Stomach (tissue), 9 donors: ENCODE results near the gene UPF2. TPM values are rescaled to one million over a fixed set of nuclear protein-coding genes. Genes with fewer than 3 reads are reported as not detected.
A peak's percentile ranks its signal among the peaks of the same experiment; 100 is the strongest.

Experiments used
- DNase-seq, 2 donors: peaks; one replicate each; pipeline versions ENCODE4 v3.0.0 to v3.0.0-alpha.2; 2013 to 2019
- H3K27ac ChIP-seq, 5 donors: fragments of 200-600 bp in 4 of 5; sonication (generic) in 4 of 5; one replicate each; pipeline ENCODE4 v1.5.1; 2013 to 2019; ENCODE audit warnings: mild to moderate bottlenecking in 1 of 5, moderate library complexity in 1 of 5
- H3K27me3 ChIP-seq, 3 donors: fragments of 200-600 bp; sonication (generic); one replicate each; pipeline ENCODE4 v1.5.1; 2017 to 2019; ENCODE audit warnings: mixed run types in 1 of 3
- H3K36me3 ChIP-seq, 4 donors: fragments of 200-600 bp; sonication (generic); 1 replicate in 3 of 4; 2 replicates in 1 of 4; pipeline ENCODE4 v1.5.1; 2016 to 2019
- H3K4me1 ChIP-seq, 4 donors: fragments of 200-600 bp; sonication (generic); one replicate each; pipeline ENCODE4 v1.5.1; 2016 to 2019
- H3K4me3 ChIP-seq, 4 donors: fragments of 200-600 bp; sonication (generic) in 3 of 4; one replicate each; pipeline ENCODE4 v1.5.1; 2016 to 2019; ENCODE audit warnings: mild to moderate bottlenecking in 1 of 4
- H3K9me3 ChIP-seq, 4 donors: fragments of 200-600 bp; sonication (generic); one replicate each; pipeline ENCODE4 v1.5.1; 2016 to 2019
- CTCF ChIP-seq, 7 experiments: fragments of 450-650 bp in 4 of 7; fragments of 200-600 bp in 3 of 7; sonication (generic) in 3 of 7; IDR thresholded peaks; one replicate each; pipeline ENCODE4 v1.5.1; 2016 to 2019; ENCODE audit warnings: antibody characterized with exemption in 7 of 7, control low read depth in 2 of 7, mild to moderate bottlenecking in 1 of 7
- EP300 ChIP-seq: sonication (generic); formaldehyde crosslinking; IDR thresholded peaks from one replicate; pipeline ENCODE4 v1.6.1; 2017; ENCODE audit warnings: antibody characterized with exemption
- POLR2A ChIP-seq, 4 donors: fragments of 450-650 bp; IDR thresholded peaks; one replicate each; pipeline ENCODE4 v1.6.1; 2016; ENCODE audit warnings: antibody characterized with exemption in 4 of 4, control low read depth in 2 of 4, mild to moderate bottlenecking in 1 of 4, moderate library complexity in 1 of 4
- POLR2AphosphoS5 ChIP-seq, 3 donors: sonication (generic); formaldehyde crosslinking; IDR thresholded peaks; one replicate each; pipeline ENCODE4 v1.6.1; 2016; ENCODE audit warnings: antibody characterized with exemption in 3 of 3
- WGBS, 5 donors: extraction: QIAGEN DNeasy Blood & Tissue Kit in 3 of 5; methylation state at CpG; one replicate each; pipeline versions ENCODE4 v1.1.5 to v1.1.7; 2013 to 2018; 5-methylcytosine and 5-hydroxymethylcytosine counted together
- intact Hi-C: fragments of 100-400 bp; cut with DNase I; formaldehyde crosslinking; loops from one replicate; pipeline ENCODE4 v1.15.1; 2023; ENCODE audit warnings: low total_unique reads
- polyA plus RNA-seq, 3 donors: library from polyadenylated mRNA; stranded (reverse); fragments of 200-250 nt; gene quantifications; one replicate each; pipeline ENCODE4 v1.2.3, GENCODE V29; 2013
- total RNA-seq, 5 donors: library from RNA; depleted of rRNA; stranded (reverse); fragments of >200 nt; gene quantifications; one replicate each; pipeline versions ENCODE4 v1.1.0 to v1.2.3, GENCODE V29; 2014 to 2016
- donor health status: healthy with polysubstance abuse.
- donor health status: Bipolar disorder and iron deficiency.
- donor health status: healthy.

UPF2 gene
- total and polyA plus RNA-seq, 8 donors, result 8.7 to 48.6 (median 17.2) TPM

GRCh38 chr10:11921800-11922392 lies 120.7 kb downstream of the UPF2 start:
- Histone ChIP-seq H3K4me3 (no peak overlapping the region), H3K9me3 (no peaks in the 10 kb centered on the region), H3K4me1 (no peaks in the 10 kb centered on the region), H3K27me3 (no peaks in the 10 kb centered on the region), H3K27ac (no peak overlapping the region), H3K36me3 (peaks cover 35 to 86% (median 80%) of the 10 kb centered on the region in 4 donors)
- WGBS, 5 donors, result 71 to 79% (median 78%) methylated on average over 11 of the region's 11 CpGs
- TF ChIP-seq CTCF (IDR thresholded peaks at IDR 0.05), result no peak
- TF ChIP-seq POLR2AphosphoS5 (IDR thresholded peaks at IDR 0.05), result no peak
- no peak for TF ChIP-seq POLR2A (IDR thresholded peaks at IDR 0.05)
- TF ChIP-seq EP300, result no peak
- peak in 1 of 2 donors; percentile 17 for DNase-seq
- intact Hi-C loops, result no loop called here

- H3K4me3 ChIP-seq, result no peak overlapping the region
- no peak for DNase-seq
- no peaks in the 10 kb centered on the region for H3K27me3 ChIP-seq
- 84 to 90% (median 86%) methylated on average over 7 of the region's 7 CpGs for WGBS, 5 donors
- peaks cover 21 to 60% (median 54%) of the 10 kb centered on the region in 4 donors for H3K36me3 ChIP-seq
- TF ChIP-seq EP300, result no peak
- TF ChIP-seq POLR2AphosphoS5 (IDR thresholded peaks at IDR 0.05), result no peak
- TF ChIP-seq CTCF (IDR thresholded peaks at IDR 0.05), result no peak
- no peak for TF ChIP-seq POLR2A (IDR thresholded peaks at IDR 0.05)
- H3K4me1 ChIP-seq, result no peaks in the 10 kb centered on the region
- no peaks in the 10 kb centered on the region for H3K9me3 ChIP-seq
- H3K27ac ChIP-seq, result no peak overlapping the region
- intact Hi-C loops, result no loop called here
Observed at GRCh38 chr10:11919271-11919670, 123.3 kb downstream of the UPF2 start.

GRCh38 chr10:11918384-11918783 lies 124.2 kb downstream of the UPF2 start:
- Histone ChIP-seq H3K4me1 (no peaks in the 10 kb centered on the region), H3K36me3 (peaks cover 21 to 51% (median 45%) of the 10 kb centered on the region in 4 donors), H3K27ac (no peak overlapping the region), H3K9me3 (no peaks in the 10 kb centered on the region), H3K27me3 (no peaks in the 10 kb centered on the region), H3K4me3 (no peak overlapping the region)
- 82 to 90% (median 85%) methylated on average over 8 of the region's 8 CpGs for WGBS, 5 donors
- intact Hi-C loops, result no loop called here
- TF ChIP-seq POLR2AphosphoS5 (IDR thresholded peaks at IDR 0.05) (no peak), CTCF (IDR thresholded peaks at IDR 0.05) (no peak), EP300 (no peak), POLR2A (IDR thresholded peaks at IDR 0.05) (no peak)
- no peak for DNase-seq

GRCh38 chr10:11913079-11913641 lies 129.4 kb downstream of the UPF2 start:
- H3K4me3 ChIP-seq, result no peak overlapping the region
- intact Hi-C loops, result no loop called here
- H3K4me1 ChIP-seq, result no peaks in the 10 kb centered on the region
- TF ChIP-seq POLR2A (IDR thresholded peaks at IDR 0.05) (no peak), CTCF (IDR thresholded peaks at IDR 0.05) (no peak), EP300 (no peak), POLR2AphosphoS5 (IDR thresholded peaks at IDR 0.05) (no peak)
- no peak overlapping the region for H3K27ac ChIP-seq
- no peaks in the 10 kb centered on the region for H3K27me3 ChIP-seq
- no peaks in the 10 kb centered on the region for H3K36me3 ChIP-seq
- no peaks in the 10 kb centered on the region for H3K9me3 ChIP-seq
- DNase-seq, result no peak
- 55 to 73% (median 60%) methylated on average over 9 to 11 of the region's 11 CpGs for WGBS, 5 donors
